H4 (cell line): ENCODE results near the gene SPEM1. TPM values are rescaled to one million over a fixed set of nuclear protein-coding genes. Genes with fewer than 3 reads are reported as not detected.
"Not testable (repeated sequence)": the region's sequence is repeated elsewhere in the genome, so short reads cannot be mapped to it uniquely, and the experiment has no call there.

Experiments
- DNase-seq: peaks from one replicate; pipeline ENCODE4 v3.0.0-alpha.2; 2015; ENCODE audit warnings: low spot score
- total RNA-seq: library from RNA; depleted of rRNA; stranded (reverse); fragments of >200 nt; shearing (Covaris generic); gene quantifications from 2 replicates; pipeline ENCODE4 v1.2.3, GENCODE V29; 2014; rRNA removed

Gene SPEM1
- total RNA-seq, 1 experiment from 2014 or later: not detected

- DNase-seq: not testable (repeated sequence)
These were observed 50.4 kb downstream of the SPEM1 start for GRCh38 chr17:7470457-7470973.

Other genes starting within 250 kb of the SPEM1 start
- gene ASGR1, start 241.0 kb upstream of the SPEM1 start, total RNA-seq: 1.4 TPM in 1 of 2 replicates, not detected in the other
- 2.3 and 3.9 TPM in 2 replicates for gene DLG4, start 200.5 kb upstream of the SPEM1 start, total RNA-seq
- gene ACADVL, start 200.4 kb upstream of the SPEM1 start, total RNA-seq: 118 and 161 TPM in 2 replicates
- 24.8 and 36.1 TPM in 2 replicates for gene DVL2, start 185.8 kb upstream of the SPEM1 start, total RNA-seq
- 37.5 and 45.3 TPM in 2 replicates for gene PHF23, start 180.9 kb upstream of the SPEM1 start, total RNA-seq
- gene GABARAP, start 177.9 kb upstream of the SPEM1 start, total RNA-seq: 396 and 471 TPM in 2 replicates
- gene CTDNEP1, start 168.6 kb upstream of the SPEM1 start, total RNA-seq: 18.2 and 19.8 TPM in 2 replicates
- 25.1 and 30.0 TPM in 2 replicates for gene ELP5, start 168.1 kb upstream of the SPEM1 start, total RNA-seq
- gene CLDN7, start 157.8 kb upstream of the SPEM1 start, total RNA-seq: not detected in 2 replicates
- gene SLC2A4, start 138.6 kb upstream of the SPEM1 start, total RNA-seq: 0.17 and 0.23 TPM in 2 replicates
- gene YBX2, start 125.7 kb upstream of the SPEM1 start, total RNA-seq: not detected in 2 replicates
- 460 and 526 TPM in 2 replicates for gene EIF5A, start 112.7 kb upstream of the SPEM1 start, total RNA-seq
- 55.9 and 65.1 TPM in 2 replicates for gene GPS2, start 105.0 kb upstream of the SPEM1 start, total RNA-seq
- 3.4 and 3.5 TPM in 2 replicates for gene NEURL4, start 91.0 kb upstream of the SPEM1 start, total RNA-seq
- gene ACAP1, start 83.8 kb upstream of the SPEM1 start, total RNA-seq: 0.19 TPM in 1 of 2 replicates, not detected in the other
- gene KCTD11, start 68.2 kb upstream of the SPEM1 start, total RNA-seq: 0.78 and 2.4 TPM in 2 replicates
- gene TMEM95, start 65.2 kb upstream of the SPEM1 start, total RNA-seq: not detected in 2 replicates
- gene TNK1, start 39.2 kb upstream of the SPEM1 start, total RNA-seq: not detected in 2 replicates
- gene PLSCR3, start 25.8 kb upstream of the SPEM1 start, total RNA-seq: 20.0 and 22.7 TPM in 2 replicates
- gene TMEM256, start 16.2 kb upstream of the SPEM1 start, total RNA-seq: 76.1 and 108 TPM in 2 replicates
- gene NLGN2, start 12.5 kb upstream of the SPEM1 start, total RNA-seq: 3.1 and 3.5 TPM in 2 replicates
- not detected in 2 replicates for gene SPEM2, start 5.3 kb downstream of the SPEM1 start, total RNA-seq
- not detected in 2 replicates for gene SPEM3, start 8.5 kb downstream of the SPEM1 start, total RNA-seq
- 0.81 and 2.0 TPM in 2 replicates for gene TMEM102, start 15.1 kb downstream of the SPEM1 start, total RNA-seq
- not detected in 2 replicates for gene FGF11, start 19.2 kb downstream of the SPEM1 start, total RNA-seq
- 4.4 and 6.3 TPM in 2 replicates for gene CHRNB1, start 24.7 kb downstream of the SPEM1 start, total RNA-seq
- gene ZBTB4, start 59.3 kb downstream of the SPEM1 start, total RNA-seq: 4.5 and 7.5 TPM in 2 replicates
- gene SLC35G6, start 61.1 kb downstream of the SPEM1 start, total RNA-seq: not detected in 2 replicates
- 9.9 and 11.3 TPM in 2 replicates for gene POLR2A, start 64.0 kb downstream of the SPEM1 start, total RNA-seq
- 2.4 TPM in 1 of 2 replicates, not detected in the other for gene TNFSF12, start 128.7 kb downstream of the SPEM1 start, total RNA-seq
- gene TNFSF13, start 138.4 kb downstream of the SPEM1 start, total RNA-seq: 0.43 TPM in 1 of 2 replicates, not detected in the other
- 59.5 and 61.3 TPM in 2 replicates for gene SENP3, start 141.6 kb downstream of the SPEM1 start, total RNA-seq
- 19.9 and 21.6 TPM in 2 replicates for gene CD68, start 159.3 kb downstream of the SPEM1 start, total RNA-seq
- 146 and 193 TPM in 2 replicates for gene MPDU1, start 163.5 kb downstream of the SPEM1 start, total RNA-seq
- gene SOX15, start 169.8 kb downstream of the SPEM1 start, total RNA-seq: not detected in 2 replicates
- gene FXR2, start 194.6 kb downstream of the SPEM1 start, total RNA-seq: 11.4 and 16.5 TPM in 2 replicates
- gene SAT2, start 207.5 kb downstream of the SPEM1 start, total RNA-seq: 39.6 and 45.6 TPM in 2 replicates
- not detected in 2 replicates for gene SHBG, start 209.8 kb downstream of the SPEM1 start, total RNA-seq
- not detected in 2 replicates for gene ATP1B2, start 230.6 kb downstream of the SPEM1 start, total RNA-seq